Thyroid gland (tissue), 4 donors: ENCODE results near the gene CHEK1. TPM values are rescaled to one million over a fixed set of nuclear protein-coding genes. Genes with fewer than 3 reads are reported as not detected.
"Not testable (repeated sequence)": the region's sequence is repeated elsewhere in the genome, so short reads cannot be mapped to it uniquely, and the experiment has no call there.

ENCODE experiments used
- DNase-seq, 2 donors: peaks; one replicate each; pipeline ENCODE4 v3.0.0-alpha.2; 2019
- H3K27ac ChIP-seq, 3 donors: fragments of 200-600 bp; sonication (generic); 1 replicate in 2 of 3; 2 replicates in 1 of 3; pipeline ENCODE4 v1.5.1; 2016 to 2019; ENCODE audit warnings: mild to moderate bottlenecking in 1 of 3, moderate library complexity in 1 of 3
- H3K27me3 ChIP-seq: fragments of 200-600 bp; sonication (generic); one replicate; pipeline ENCODE4 v1.5.1; 2019
- H3K36me3 ChIP-seq, 2 donors: fragments of 200-600 bp; sonication (generic); one replicate each; pipeline ENCODE4 v1.5.1; 2016 to 2019
- H3K4me1 ChIP-seq, 2 donors: fragments of 200-600 bp; sonication (generic); one replicate each; pipeline ENCODE4 v1.5.1; 2017 to 2019
- H3K4me3 ChIP-seq, 3 donors: fragments of 200-600 bp; sonication (generic); replicated peaks in 1 of 3; 1 replicate in 2 of 3; 2 replicates in 1 of 3; pipeline ENCODE4 v1.5.1; 2016; ENCODE audit warnings: mild to moderate bottlenecking in 1 of 3
- H3K9me3 ChIP-seq: fragments of 200-600 bp; sonication (generic); one replicate; pipeline ENCODE4 v1.5.1; 2017
- POLR2A ChIP-seq, 2 donors: fragments of 450-650 bp; IDR thresholded peaks; one replicate each; pipeline ENCODE4 v1.6.1; 2017; ENCODE audit warnings: antibody characterized with exemption in 2 of 2, mild to moderate bottlenecking in 2 of 2, moderate library complexity in 1 of 2
- WGBS, 2 donors: methylation state at CpG; one replicate each; pipeline ENCODE4 v1.1.5; 2017; 5-methylcytosine and 5-hydroxymethylcytosine counted together
- intact Hi-C: fragments of 100-400 bp; cut with DNase I; formaldehyde crosslinking; loops from one replicate; pipeline ENCODE4 v1.15.1; 2023
- total RNA-seq, 4 donors: library from RNA; depleted of rRNA; stranded (reverse); fragments of >200 nt; gene quantifications; one replicate each; pipeline ENCODE4 v1.2.3, GENCODE V29; 2016
- TF ChIP-seq, protein P1 (sequence below), 6 experiments: fragments of 200-600 bp in 3 of 6; fragments of 450-650 bp in 3 of 6; sonication (generic) in 3 of 6; IDR thresholded peaks; one replicate each; pipeline ENCODE4 v1.5.1; 2016 to 2019; ENCODE audit warnings: antibody characterized with exemption in 6 of 6, mild to moderate bottlenecking in 2 of 6, inconsistent platforms in 1 of 6, moderate library complexity in 1 of 6

The CHEK1 gene
- 1 to 10 TPM in 3 of 4 donors, under 1 TPM in 1; 0.78 to 3.4 (median 1.4) TPM for total RNA-seq

GRCh38 chr11:125624756-125625213, at the start of gene CHEK1:
Gene CHEK1 (plus strand): TSS chr11:125625163. CDS start chr11:125626769, 1,606 bp downstream.
- 55 to 64% methylated on average over 9 of the region's 9 CpGs for WGBS, 2 donors
- intact Hi-C loops = loop anchor here (10.0 kb wide), 1 partner anchor 250 kb away; no protein-coding TSS in a partner anchor

DNA sequence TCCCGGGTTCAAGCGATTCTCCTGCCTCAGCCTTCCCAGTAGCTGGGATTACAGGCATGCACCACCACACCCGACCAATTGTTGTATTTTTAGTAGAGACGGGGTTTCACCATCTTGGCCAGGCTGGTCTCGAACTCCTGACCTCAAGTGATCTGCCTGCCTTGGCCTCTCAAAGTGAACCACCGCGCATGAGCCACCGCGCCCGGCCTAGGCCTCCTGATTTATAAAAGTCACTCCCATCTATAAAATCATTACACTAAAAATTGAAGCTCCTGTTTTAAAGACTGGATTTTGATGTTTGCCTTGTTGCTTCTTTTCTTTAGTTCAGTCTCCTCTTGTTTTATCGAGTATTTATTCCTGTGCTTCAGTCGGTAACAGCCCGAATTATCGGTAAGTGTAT, 47.8 kb upstream of the CHEK1 start:
- H3K9me3 ChIP-seq, DNase-seq, intact Hi-C loops, H3K4me3 ChIP-seq, H3K27me3 ChIP-seq, H3K4me1 ChIP-seq, H3K27ac ChIP-seq: not testable (repeated sequence)
- 97% methylated on average over 14 of the region's 14 CpGs for WGBS, 2 donors
- peaks cover 70 to 75% of the 10 kb centered on the region in 2 donors for H3K36me3 ChIP-seq

More at GRCh38 chr11:125624756-125625213, at the start of gene CHEK1:
- Histone ChIP-seq H3K36me3 (peaks cover 21% of the 10 kb centered on the region in 2 donors), H3K27ac (peak within 1 kb of the TSS; percentile 89 to 95 (median 93)), H3K4me1 (peaks cover 9 to 15% of the 10 kb centered on the region in 2 donors), H3K4me3 (peak within 1 kb of the TSS; percentile 12 to 67 (median 62)), H3K9me3 (no peaks in the 10 kb centered on the region), H3K27me3 (no peaks in the 10 kb centered on the region)
- peak in 1 of 2 donors; percentile 8 for DNase-seq
- TF ChIP-seq, protein P1, sequence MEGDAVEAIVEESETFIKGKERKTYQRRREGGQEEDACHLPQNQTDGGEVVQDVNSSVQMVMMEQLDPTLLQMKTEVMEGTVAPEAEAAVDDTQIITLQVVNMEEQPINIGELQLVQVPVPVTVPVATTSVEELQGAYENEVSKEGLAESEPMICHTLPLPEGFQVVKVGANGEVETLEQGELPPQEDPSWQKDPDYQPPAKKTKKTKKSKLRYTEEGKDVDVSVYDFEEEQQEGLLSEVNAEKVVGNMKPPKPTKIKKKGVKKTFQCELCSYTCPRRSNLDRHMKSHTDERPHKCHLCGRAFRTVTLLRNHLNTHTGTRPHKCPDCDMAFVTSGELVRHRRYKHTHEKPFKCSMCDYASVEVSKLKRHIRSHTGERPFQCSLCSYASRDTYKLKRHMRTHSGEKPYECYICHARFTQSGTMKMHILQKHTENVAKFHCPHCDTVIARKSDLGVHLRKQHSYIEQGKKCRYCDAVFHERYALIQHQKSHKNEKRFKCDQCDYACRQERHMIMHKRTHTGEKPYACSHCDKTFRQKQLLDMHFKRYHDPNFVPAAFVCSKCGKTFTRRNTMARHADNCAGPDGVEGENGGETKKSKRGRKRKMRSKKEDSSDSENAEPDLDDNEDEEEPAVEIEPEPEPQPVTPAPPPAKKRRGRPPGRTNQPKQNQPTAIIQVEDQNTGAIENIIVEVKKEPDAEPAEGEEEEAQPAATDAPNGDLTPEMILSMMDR (IDR thresholded peaks at IDR 0.05) = no peak
- TF ChIP-seq POLR2A (IDR thresholded peaks at IDR 0.05) = no peak

DNA sequence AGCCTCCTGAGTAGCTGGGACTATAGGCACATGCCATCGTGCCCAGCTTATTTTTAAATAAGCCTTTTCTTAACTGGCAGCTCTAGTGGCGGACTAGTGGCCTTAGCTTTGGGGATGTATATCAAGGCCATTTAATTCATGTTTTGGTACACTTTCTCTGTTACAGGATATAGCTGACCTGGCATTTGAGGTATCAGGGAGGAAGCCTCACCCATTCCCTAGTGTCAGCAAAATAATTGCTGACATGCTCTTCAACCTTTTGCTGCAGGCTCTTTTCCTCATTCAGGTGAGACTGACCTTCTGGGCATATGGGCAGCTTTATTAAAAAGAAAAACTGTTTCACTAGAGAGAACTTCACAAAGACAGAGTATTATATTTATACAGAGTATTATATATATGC, 46.2 kb upstream of the CHEK1 start:
- no peaks in the 10 kb centered on the region for H3K9me3 ChIP-seq
- H3K36me3 ChIP-seq = peaks cover 85 to 91% of the 10 kb centered on the region in 2 donors
- H3K27me3 ChIP-seq = no peaks in the 10 kb centered on the region
- WGBS, 2 donors = 96 to 100% methylated on average over 2 of the region's 2 CpGs
- no peak overlapping the region for H3K27ac ChIP-seq
- no peak for DNase-seq
- intact Hi-C loops = no loop called here
- TF ChIP-seq, protein P1 (IDR thresholded peaks at IDR 0.05) = no peak
- no peak for TF ChIP-seq POLR2A (IDR thresholded peaks at IDR 0.05)
- H3K4me3 ChIP-seq = no peak overlapping the region
- no peaks in the 10 kb centered on the region for H3K4me1 ChIP-seq

- no peak overlapping the region for H3K4me3 ChIP-seq
- intact Hi-C loops = no loop called here
- 93 to 99% methylated on average over 5 of the region's 5 CpGs for WGBS, 2 donors
- H3K27me3 ChIP-seq = no peaks in the 10 kb centered on the region
- no peak for DNase-seq
- no peak overlapping the region for H3K27ac ChIP-seq
- H3K36me3 ChIP-seq = peaks cover 75 to 84% of the 10 kb centered on the region in 2 donors
- TF ChIP-seq, protein P1 (IDR thresholded peaks at IDR 0.05) = no peak
- no peak for TF ChIP-seq POLR2A (IDR thresholded peaks at IDR 0.05)
- no peaks in the 10 kb centered on the region for H3K9me3 ChIP-seq
- H3K4me1 ChIP-seq = no peaks in the 10 kb centered on the region
These were observed 45.2 kb upstream of the CHEK1 start for GRCh38 chr11:125579811-125580210.

- Histone ChIP-seq H3K27me3 (no peaks in the 10 kb centered on the region), H3K9me3 (no peaks in the 10 kb centered on the region), H3K27ac (no peak overlapping the region), H3K36me3 (peaks cover 51 to 52% of the 10 kb centered on the region in 2 donors), H3K4me1 (no peaks in the 10 kb centered on the region), H3K4me3 (no peak overlapping the region)
- DNase-seq = no peak
- WGBS, 2 donors = 93 to 95% methylated on average over 11 of the region's 11 CpGs
- intact Hi-C loops = no loop called here
- TF ChIP-seq, protein P1 (IDR thresholded peaks at IDR 0.05) = no peak
- no peak for TF ChIP-seq POLR2A (IDR thresholded peaks at IDR 0.05)
These were observed 41.5 kb upstream of the CHEK1 start for GRCh38 chr11:125583496-125583895.
